Panc1 (cell line): ENCODE measurements around the gene RNF215. TPM values are rescaled to one million over a fixed set of nuclear protein-coding genes. Genes with fewer than 3 reads are reported as not detected.

Experiments used
- ATAC-seq: fragments of 200-7000 bp; cut with Tn5 transposase; 2 replicates; pipeline ENCODE4 v1.9.1; 2020; ENCODE audit warnings: mild to moderate bottlenecking, moderate library complexity
- BruUV-seq: library from RNA; stranded (reverse); fragments of 400-500 nt; replicated peaks from 2 replicates; lab custom pipeline; 2021; lab: Mats Ljungman, UMichigan
- CTCF ChIA-PET: fragments of 300-600 bp; sonication (Branson Sonifier 250); formaldehyde crosslinking; loops from one replicate; lab custom pipeline; 2022; ENCODE audit warnings: antibody characterized with exemption; lab: Charles Lee
- POLR2A ChIA-PET: fragments of 300-600 bp; sonication (Branson Sonifier 250); formaldehyde crosslinking; loops from one replicate; lab custom pipeline; 2022; ENCODE audit warnings: antibody characterized with exemption; lab: Charles Lee
- DNase-seq: peaks from one replicate; pipeline ENCODE4 v3.0.0-alpha.2; 2010; ENCODE audit warnings: low read depth, low spot score
- H3K27ac ChIP-seq: 2 replicates; pipeline ENCODE4 v1.5.1; 2011; ENCODE audit warnings: mild to moderate bottlenecking, low read length, inconsistent platforms
- H3K27me3 ChIP-seq: fragments of 200-500 bp; sonication (Bioruptor generic); 2 replicates; pipeline ENCODE4 v1.6.0; 2014; ENCODE audit warnings: low read length, inconsistent platforms; ENCODE audit not compliant: control insufficient read depth, insufficient read depth
- H3K36me3 ChIP-seq: fragments of 200-500 bp; sonication (Bioruptor generic); 2 replicates; pipeline ENCODE4 v1.5.1; 2014; ENCODE audit warnings: inconsistent platforms, mild to moderate bottlenecking, low read length, moderate library complexity; ENCODE audit not compliant: control insufficient read depth, insufficient read depth
- H3K4me1 ChIP-seq: 2 replicates; pipeline ENCODE4 v1.5.1; 2011; ENCODE audit warnings: inconsistent platforms, mild to moderate bottlenecking, low read length, moderate library complexity; ENCODE audit not compliant: control insufficient read depth, insufficient read depth
- H3K4me3 ChIP-seq, 2 experiments: 2 replicates each; pipeline ENCODE4 v1.5.1; 2011 to 2012; ENCODE audit warnings: low read depth in 2 of 2, low read length in 2 of 2, mild to moderate bottlenecking in 2 of 2, inconsistent platforms in 1 of 2, moderate library complexity in 1 of 2
- H3K9me3 ChIP-seq: fragments of 200-500 bp; sonication (Bioruptor generic); 2 replicates; pipeline ENCODE4 v1.5.1; 2014; ENCODE audit warnings: low read depth, mild to moderate bottlenecking, inconsistent platforms, low read length, moderate library complexity; ENCODE audit not compliant: control insufficient read depth, insufficient read depth
- CTCF ChIP-seq: fragments of 450-650 bp; IDR thresholded peaks from 2 replicates; pipeline ENCODE4 v1.5.1; 2017; ENCODE audit warnings: mild to moderate bottlenecking
- POLR2AphosphoS5 ChIP-seq: IDR thresholded peaks from 2 replicates; pipeline ENCODE4 v1.6.1; 2012; ENCODE audit warnings: mild to moderate bottlenecking, low read depth, low read length, moderate library complexity
- REST ChIP-seq, 2 experiments: IDR thresholded peaks; 2 replicates each; pipeline ENCODE4 v1.6.1; 2011 to 2012; ENCODE audit warnings: low read depth in 2 of 2, control low read depth in 1 of 2, low read length in 1 of 2, mild to moderate bottlenecking in 1 of 2, moderate library complexity in 1 of 2; ENCODE audit not compliant: insufficient read depth in 1 of 2
- SIN3A ChIP-seq: IDR thresholded peaks from 2 replicates; pipeline ENCODE4 v1.6.1; 2012; ENCODE audit warnings: low read depth, mild to moderate bottlenecking, low read length, moderate library complexity, borderline replicate concordance; ENCODE audit not compliant: insufficient read depth
- TCF7L2 ChIP-seq: IDR thresholded peaks from 2 replicates; pipeline ENCODE4 v1.6.1; 2011; ENCODE audit warnings: mild to moderate bottlenecking, low read depth, low read length, inconsistent platforms
- in situ Hi-C: cut with HindIII; loops from 2 replicates; pipeline ENCODE4 v1.10.0; 2016; ENCODE audit warnings: low sequenced_read_pairs, low pct_unique_long_range_greater_than_20kb
- intact Hi-C: fragments of 100-400 bp; cut with micrococcal nuclease; formaldehyde crosslinking; loops from one replicate; pipeline ENCODE4 v1.10.0; 2022; ENCODE audit not compliant: unreplicated experiment
- total RNA-seq: library from RNA; stranded (reverse); gene quantifications from one replicate; pipeline ENCODE4 v1.2.1, GENCODE V29; 2021; ENCODE audit not compliant: unreplicated experiment

RNF215 gene
- total RNA-seq, 1 experiment from 2014 or later: 35.8 TPM

- Histone ChIP-seq H3K27me3 (no peaks in the 10 kb centered on the region), H3K4me3 (peak overlapping the region; percentile 49 to 60), H3K9me3 (no peaks in the 10 kb centered on the region), H3K27ac (peak overlapping the region; percentile 79), H3K36me3 (peaks cover 2% of the 10 kb centered on the region; the same call in 1 of the 2 replicates), H3K4me1 (peaks cover 6% of the 10 kb centered on the region; the same call in 1 of the 2 replicates)
- TF ChIP-seq CTCF (no peak), REST (IDR thresholded peaks at IDR 0.05; ENCODE audit: insufficient read depth in 1 of 2, low read depth in 2 of 2, low read length in 1 of 2) (no peak), TCF7L2 (no peak)
- DNase-seq: no peak
- 0 out of 2 replicates have a peak, but pooled peaks have one; percentile 1 for ATAC-seq
- ChIA-PET POLR2A (no interaction called here), CTCF (no interaction called here)
- BruUV-seq: no TSS peak
- intact Hi-C loops (loop anchor here (5.0 kb wide), 1 partner anchor 99 kb away; the partner anchor contains the start of gene CASTOR1), in situ Hi-C loops (no loop called here)
These were observed 627 bp downstream of the RNF215 start for GRCh38 chr22:30386608-30386959.

GRCh38 chr22:30385942-30386341, 1.3 kb downstream of the RNF215 start:
- TF ChIP-seq POLR2AphosphoS5 (no peak), TCF7L2 (no peak), CTCF (no peak), REST (IDR thresholded peaks at IDR 0.05; ENCODE audit: insufficient read depth in 1 of 2, low read depth in 2 of 2, low read length in 1 of 2) (no peak), SIN3A (no peak)
- TSS peak; percentile 85 for BruUV-seq
- CTCF ChIA-PET: no interaction called here
- H3K9me3 ChIP-seq: no peaks in the 10 kb centered on the region
- H3K27me3 ChIP-seq: no peaks in the 10 kb centered on the region
- peaks cover 2% of the 10 kb centered on the region; the same call in 1 of the 2 replicates for H3K36me3 ChIP-seq
- intact Hi-C loops (loop anchor here (5.0 kb wide), 1 partner anchor 99 kb away; the partner anchor contains the start of gene CASTOR1), in situ Hi-C loops (no loop called here)
- peaks cover 6% of the 10 kb centered on the region; the same call in 1 of the 2 replicates for H3K4me1 ChIP-seq
- peak overlapping the region in 1 of 2 experiments; percentile 60; a peak in 3 of 4 replicates for H3K4me3 ChIP-seq
- ATAC-seq: no peak
- no peak overlapping the region; the same call in 1 of the 2 replicates for H3K27ac ChIP-seq
- no peak for DNase-seq
- POLR2A ChIA-PET: no interaction called here
